ENCODE results near the gene DMTF1. TPM values are rescaled to one million over a fixed set of nuclear protein-coding genes. Genes with fewer than 3 reads are reported as not detected.
"Not testable (repeated sequence)": the region's sequence is repeated elsewhere in the genome, so short reads cannot be mapped to it uniquely, and the experiment has no call there.

The DMTF1 gene
- total RNA-seq, 1 donor from 2014 or later: 106 TPM

DNA sequence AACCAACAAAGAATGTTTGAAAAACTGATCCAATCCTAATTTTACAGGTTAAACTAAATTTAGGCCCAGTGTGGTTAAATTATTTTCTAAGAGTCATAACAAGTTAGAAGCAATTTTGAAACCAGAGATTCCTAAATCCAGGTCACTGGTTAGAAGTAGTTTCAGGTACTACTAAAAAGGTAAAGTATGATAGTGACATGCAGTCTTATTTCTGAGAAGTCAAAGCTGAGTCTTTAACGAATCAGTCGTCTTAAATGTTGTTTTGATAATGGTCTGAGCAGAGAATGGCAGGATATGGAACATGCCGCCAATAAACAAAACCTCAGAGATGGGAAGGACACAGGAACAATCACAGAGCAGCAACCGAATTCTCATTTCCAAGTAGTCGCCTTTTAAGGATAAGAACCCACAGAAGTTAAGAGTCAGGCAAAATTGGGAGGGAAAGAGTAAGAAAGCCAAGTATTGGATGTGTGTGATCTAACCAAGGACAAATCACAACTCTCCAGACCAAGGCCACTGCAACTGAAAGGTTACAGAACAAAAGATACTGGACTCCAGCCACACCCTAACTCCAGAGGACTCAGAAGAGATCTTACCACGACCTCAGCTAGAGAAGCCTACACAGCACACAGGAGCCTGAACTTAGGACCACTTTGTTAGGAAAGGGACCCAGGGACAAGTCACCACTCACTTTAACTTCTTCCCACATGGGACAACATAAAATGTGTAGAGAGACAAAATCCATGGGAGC lies 47.6 kb downstream of the DMTF1 start:
- peaks cover 9% of the 10 kb centered on the region for H3K9me3 Mint-ChIP-seq (ENCODE audit: unreplicated experiment)
- H3K27me3 Mint-ChIP-seq (ENCODE audit: unreplicated experiment): peaks cover 4% of the 10 kb centered on the region
- H3K36me3 Mint-ChIP-seq (ENCODE audit: low read depth, unreplicated experiment): peaks cover 55% of the 10 kb centered on the region
- H3K4me3 Mint-ChIP-seq (ENCODE audit: unreplicated experiment): peak overlapping the region; percentile 43
- H3K4me1 Mint-ChIP-seq (ENCODE audit: unreplicated experiment): peaks cover 45% of the 10 kb centered on the region
- TF ChIP-seq, protein P1, sequence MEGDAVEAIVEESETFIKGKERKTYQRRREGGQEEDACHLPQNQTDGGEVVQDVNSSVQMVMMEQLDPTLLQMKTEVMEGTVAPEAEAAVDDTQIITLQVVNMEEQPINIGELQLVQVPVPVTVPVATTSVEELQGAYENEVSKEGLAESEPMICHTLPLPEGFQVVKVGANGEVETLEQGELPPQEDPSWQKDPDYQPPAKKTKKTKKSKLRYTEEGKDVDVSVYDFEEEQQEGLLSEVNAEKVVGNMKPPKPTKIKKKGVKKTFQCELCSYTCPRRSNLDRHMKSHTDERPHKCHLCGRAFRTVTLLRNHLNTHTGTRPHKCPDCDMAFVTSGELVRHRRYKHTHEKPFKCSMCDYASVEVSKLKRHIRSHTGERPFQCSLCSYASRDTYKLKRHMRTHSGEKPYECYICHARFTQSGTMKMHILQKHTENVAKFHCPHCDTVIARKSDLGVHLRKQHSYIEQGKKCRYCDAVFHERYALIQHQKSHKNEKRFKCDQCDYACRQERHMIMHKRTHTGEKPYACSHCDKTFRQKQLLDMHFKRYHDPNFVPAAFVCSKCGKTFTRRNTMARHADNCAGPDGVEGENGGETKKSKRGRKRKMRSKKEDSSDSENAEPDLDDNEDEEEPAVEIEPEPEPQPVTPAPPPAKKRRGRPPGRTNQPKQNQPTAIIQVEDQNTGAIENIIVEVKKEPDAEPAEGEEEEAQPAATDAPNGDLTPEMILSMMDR (IDR thresholded peaks at IDR 0.05; ENCODE audit: unreplicated experiment): no peak
- peak overlapping the region; percentile 94 for H3K27ac Mint-ChIP-seq (ENCODE audit: unreplicated experiment)
- DNase-seq (ENCODE audit: low spot score): no peak

DNA sequence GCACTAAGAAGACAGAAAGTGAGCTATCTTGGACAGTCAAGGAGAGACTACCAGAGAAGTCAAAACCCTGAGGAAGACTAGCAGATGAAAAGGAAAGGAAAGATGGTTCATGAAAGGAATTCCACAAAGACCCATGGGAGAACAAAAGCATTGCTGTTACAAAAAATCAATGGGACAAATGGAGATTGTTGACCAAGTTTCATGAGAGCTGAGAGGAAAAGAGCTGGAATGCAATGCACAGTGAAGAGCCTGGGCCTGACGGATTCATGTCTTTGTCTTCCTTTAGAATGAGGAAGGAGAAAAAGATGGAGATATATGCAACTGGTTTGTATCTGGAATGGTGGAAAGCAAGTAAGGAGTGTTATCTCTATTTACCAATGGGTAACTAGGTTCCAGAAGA lies 50.0 kb downstream of the DMTF1 start:
- no peak for DNase-seq (ENCODE audit: low spot score)
- H3K4me1 Mint-ChIP-seq (ENCODE audit: unreplicated experiment): peaks cover 45% of the 10 kb centered on the region
- H3K36me3 Mint-ChIP-seq (ENCODE audit: low read depth, unreplicated experiment): peaks cover 65% of the 10 kb centered on the region
- peak overlapping the region; percentile 93 for H3K27ac Mint-ChIP-seq (ENCODE audit: unreplicated experiment)
- H3K27me3 Mint-ChIP-seq (ENCODE audit: unreplicated experiment): peaks cover 10% of the 10 kb centered on the region
- TF ChIP-seq, protein P1 (IDR thresholded peaks at IDR 0.05; ENCODE audit: unreplicated experiment): no peak
- H3K9me3 Mint-ChIP-seq (ENCODE audit: unreplicated experiment): peaks cover 24% of the 10 kb centered on the region
- H3K4me3 Mint-ChIP-seq (ENCODE audit: unreplicated experiment): peak overlapping the region; percentile 59

DNA sequence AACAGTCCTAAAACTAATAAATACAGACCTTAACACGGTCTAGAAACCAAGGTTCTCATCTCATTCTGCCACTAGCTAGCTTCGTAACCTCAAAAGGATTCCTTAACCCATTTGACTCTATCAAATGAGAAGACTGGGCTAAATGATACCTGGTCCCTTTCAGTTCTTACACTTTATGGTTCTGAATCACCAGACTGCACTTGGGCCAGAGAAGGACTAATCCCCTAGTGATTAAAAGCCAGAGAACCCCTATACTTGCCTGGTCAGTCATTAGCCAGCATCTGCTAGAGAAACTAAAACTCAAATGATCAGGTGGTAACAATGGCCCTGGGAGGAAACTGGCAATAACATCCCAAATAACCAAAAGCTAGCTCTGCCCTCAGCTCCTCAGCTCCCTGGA lies 50.5 kb downstream of the DMTF1 start:
- DNase-seq (ENCODE audit: low spot score): no peak
- H3K4me1 Mint-ChIP-seq (ENCODE audit: unreplicated experiment): peaks cover 45% of the 10 kb centered on the region
- peaks cover 64% of the 10 kb centered on the region for H3K36me3 Mint-ChIP-seq (ENCODE audit: low read depth, unreplicated experiment)
- H3K4me3 Mint-ChIP-seq (ENCODE audit: unreplicated experiment): peak overlapping the region; percentile 37
- peaks cover 10% of the 10 kb centered on the region for H3K27me3 Mint-ChIP-seq (ENCODE audit: unreplicated experiment)
- TF ChIP-seq, protein P1 (IDR thresholded peaks at IDR 0.05; ENCODE audit: unreplicated experiment): no peak
- H3K27ac Mint-ChIP-seq (ENCODE audit: unreplicated experiment): peak overlapping the region; percentile 93
- H3K9me3 Mint-ChIP-seq (ENCODE audit: unreplicated experiment): peaks cover 24% of the 10 kb centered on the region

DNA sequence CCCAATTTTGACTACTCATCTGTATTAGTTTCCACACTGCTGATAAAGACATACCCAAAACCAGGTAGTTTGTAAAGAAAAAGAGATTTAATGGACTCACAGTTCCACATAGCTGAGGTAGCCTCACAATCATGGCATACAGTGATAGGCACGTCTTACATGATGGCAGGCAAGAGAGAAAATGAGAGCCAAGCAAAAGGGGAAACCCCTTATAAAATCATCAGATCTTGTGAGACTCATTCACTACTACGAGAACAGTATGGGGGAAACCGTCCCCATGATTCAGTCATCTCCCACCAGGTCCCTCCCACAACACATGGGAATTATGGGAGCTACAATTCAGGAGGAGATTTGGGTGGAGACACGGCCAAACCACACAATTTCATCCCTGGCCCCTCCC lies 51.7 kb downstream of the DMTF1 start:
- DNase-seq (ENCODE audit: low spot score); H3K27ac Mint-ChIP-seq (ENCODE audit: unreplicated experiment): not testable (repeated sequence)
- peaks cover 24% of the 10 kb centered on the region for H3K9me3 Mint-ChIP-seq (ENCODE audit: unreplicated experiment)
- H3K4me3 Mint-ChIP-seq (ENCODE audit: unreplicated experiment): peak overlapping the region; percentile 81
- peaks cover 14% of the 10 kb centered on the region for H3K27me3 Mint-ChIP-seq (ENCODE audit: unreplicated experiment)
- H3K36me3 Mint-ChIP-seq (ENCODE audit: low read depth, unreplicated experiment): peaks cover 72% of the 10 kb centered on the region
- H3K4me1 Mint-ChIP-seq (ENCODE audit: unreplicated experiment): peaks cover 44% of the 10 kb centered on the region

DNA sequence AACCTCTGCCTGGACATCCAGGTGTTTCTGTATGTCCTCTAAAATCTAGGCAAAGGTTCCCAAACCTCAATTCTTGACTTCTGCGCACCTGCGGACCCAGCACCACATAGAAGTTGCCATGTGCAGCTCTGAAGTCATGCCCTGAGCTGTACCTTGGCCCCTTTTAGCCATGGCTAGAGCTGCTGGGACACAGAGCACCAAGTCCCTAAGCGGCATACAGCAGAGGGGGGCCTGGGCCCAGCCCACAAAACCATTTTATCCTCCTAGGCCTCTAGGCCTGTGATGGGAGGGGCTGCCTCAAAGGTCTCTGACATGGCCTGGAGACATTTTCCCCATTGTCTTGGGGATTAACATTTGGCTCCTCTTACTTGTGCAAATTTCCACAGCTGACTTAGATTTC lies 52.7 kb downstream of the DMTF1 start:
- Mint-ChIP-seq H3K4me3 (ENCODE audit: unreplicated experiment) (peak overlapping the region; percentile 76), H3K27me3 (ENCODE audit: unreplicated experiment) (peaks cover 18% of the 10 kb centered on the region), H3K36me3 (ENCODE audit: low read depth, unreplicated experiment) (peaks cover 75% of the 10 kb centered on the region), H3K4me1 (ENCODE audit: unreplicated experiment) (peaks cover 38% of the 10 kb centered on the region), H3K9me3 (ENCODE audit: unreplicated experiment) (peaks cover 28% of the 10 kb centered on the region), H3K27ac (ENCODE audit: unreplicated experiment) (no peak overlapping the region)
- TF ChIP-seq, protein P1 (IDR thresholded peaks at IDR 0.05; ENCODE audit: unreplicated experiment): no peak
- no peak for DNase-seq (ENCODE audit: low spot score)

DNA sequence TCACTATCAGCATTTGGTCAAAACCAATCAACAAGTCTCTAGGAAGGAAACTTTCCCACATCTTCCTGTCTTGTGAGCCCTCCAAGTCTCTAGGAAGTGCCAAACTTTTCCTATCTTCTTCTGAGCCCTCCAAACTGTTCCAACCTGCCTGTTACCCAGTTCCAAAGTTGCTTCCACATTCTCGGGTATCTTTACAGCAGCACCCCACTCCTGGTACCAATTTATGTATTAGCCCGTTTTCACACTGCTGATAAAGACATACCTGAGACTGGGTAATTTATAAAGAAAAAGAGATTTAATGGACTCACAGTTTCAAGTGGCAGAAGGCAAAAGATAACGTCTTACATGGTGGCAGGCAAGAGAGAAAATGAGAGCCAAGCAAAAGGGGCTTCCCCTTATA lies 53.4 kb downstream of the DMTF1 start:
- Mint-ChIP-seq H3K9me3 (ENCODE audit: unreplicated experiment) (peaks cover 28% of the 10 kb centered on the region), H3K27me3 (ENCODE audit: unreplicated experiment) (peaks cover 22% of the 10 kb centered on the region), H3K4me3 (ENCODE audit: unreplicated experiment) (peak overlapping the region; percentile 76), H3K36me3 (ENCODE audit: low read depth, unreplicated experiment) (peaks cover 75% of the 10 kb centered on the region), H3K4me1 (ENCODE audit: unreplicated experiment) (peaks cover 31% of the 10 kb centered on the region)
- not testable (repeated sequence) for H3K27ac Mint-ChIP-seq (ENCODE audit: unreplicated experiment); DNase-seq (ENCODE audit: low spot score)

All from endothelial cell (in vitro differentiated cells).